SU-DHL-6 (cell line): ENCODE measurements around the gene ZRANB3.
"Not testable (repeated sequence)": the region's sequence is repeated elsewhere in the genome, so short reads cannot be mapped to it uniquely, and the experiment has no call there.

Experiments used
- H2AFZ ChIP-seq: fragments of 200-600 bp; sonication (generic); 2 replicates; pipeline ENCODE4 v1.6.1; 2014; ENCODE audit warnings: low read depth, mild to moderate bottlenecking, moderate library complexity, mixed read lengths, antibody characterized with exemption, low read length; ENCODE audit not compliant: severe bottlenecking
- H3F3A ChIP-seq: fragments of 200-600 bp; shearing (Covaris generic); 2 replicates; pipeline ENCODE4 v1.6.0; 2016; ENCODE audit warnings: antibody characterized with exemption, mild to moderate bottlenecking; ENCODE audit not compliant: insufficient read depth
- H3K27ac ChIP-seq: fragments of 200-600 bp; sonication (generic); 2 replicates; pipeline ENCODE4 v1.5.1; 2016; ENCODE audit warnings: low read depth, mild to moderate bottlenecking, low read length, moderate library complexity, mixed read lengths
- H3K27me3 ChIP-seq: fragments of 200-600 bp; sonication (generic), shearing (Covaris generic); 2 replicates; pipeline ENCODE4 v1.6.0; 2014; ENCODE audit warnings: mild to moderate bottlenecking, low read length
- H3K36me3 ChIP-seq: fragments of 200-600 bp; sonication (generic); 2 replicates; pipeline ENCODE4 v1.6.1; 2014; ENCODE audit warnings: mild to moderate bottlenecking, low read length, mixed read lengths
- H3K4me2 ChIP-seq: fragments of 300-600, 200-600 bp; shearing (Covaris generic), sonication (generic); 2 replicates; pipeline ENCODE4 v1.6.0; 2014; ENCODE audit warnings: low read length, low read depth, mild to moderate bottlenecking; ENCODE audit not compliant: poor library complexity, severe bottlenecking
- H3K4me3 ChIP-seq: fragments of 200-600 bp; sonication (generic); 2 replicates; pipeline ENCODE4 v1.5.1; 2014; ENCODE audit warnings: antibody characterized with exemption, low read length, mild to moderate bottlenecking, mixed read lengths; ENCODE audit not compliant: insufficient read depth, poor library complexity, severe bottlenecking
- H3K79me2 ChIP-seq: fragments of 200-600 bp; sonication (generic); 2 replicates; pipeline ENCODE4 v1.6.1; 2014; ENCODE audit warnings: mild to moderate bottlenecking, low read length, moderate library complexity; ENCODE audit not compliant: insufficient read depth
- H3K9ac ChIP-seq: fragments of 200-600 bp; sonication (generic); 2 replicates; pipeline ENCODE4 v1.7.0; 2014; ENCODE audit warnings: mild to moderate bottlenecking, low read length
- H3K9me2 ChIP-seq: fragments of 200-600 bp; sonication (generic); replicated peaks from 2 replicates; pipeline ENCODE4 v1.6.1; 2014; ENCODE audit warnings: low read length; ENCODE audit not compliant: insufficient read depth
- H3K9me3 ChIP-seq: fragments of 200-600 bp; sonication (generic); 2 replicates; pipeline ENCODE4 v1.6.1; 2014; ENCODE audit warnings: low read length, mixed read lengths; ENCODE audit not compliant: insufficient read depth
- H4K20me1 ChIP-seq: fragments of 200-600 bp; sonication (generic); 2 replicates; pipeline ENCODE4 v1.6.1; 2014; ENCODE audit warnings: low read depth, mild to moderate bottlenecking, antibody characterized with exemption, low read length, moderate library complexity, mixed read lengths
- EZH2phosphoT487 ChIP-seq: fragments of 200-600 bp; sonication (generic), shearing (Covaris generic); conservative IDR thresholded peaks from 2 replicates; pipeline ENCODE4 v1.6.1; 2018; ENCODE audit warnings: mild to moderate bottlenecking, antibody characterized with exemption, low read length, moderate library complexity, mixed read lengths
- TF ChIP-seq, protein P1 (sequence below): fragments of 200-600 bp; sonication (generic); IDR thresholded peaks from one replicate; pipeline ENCODE4 v1.5.1; 2017; ENCODE audit warnings: antibody characterized with exemption, mild to moderate bottlenecking, low read length, moderate library complexity; ENCODE audit not compliant: insufficient read depth, poor library complexity, severe bottlenecking

ZRANB3 gene

DNA sequence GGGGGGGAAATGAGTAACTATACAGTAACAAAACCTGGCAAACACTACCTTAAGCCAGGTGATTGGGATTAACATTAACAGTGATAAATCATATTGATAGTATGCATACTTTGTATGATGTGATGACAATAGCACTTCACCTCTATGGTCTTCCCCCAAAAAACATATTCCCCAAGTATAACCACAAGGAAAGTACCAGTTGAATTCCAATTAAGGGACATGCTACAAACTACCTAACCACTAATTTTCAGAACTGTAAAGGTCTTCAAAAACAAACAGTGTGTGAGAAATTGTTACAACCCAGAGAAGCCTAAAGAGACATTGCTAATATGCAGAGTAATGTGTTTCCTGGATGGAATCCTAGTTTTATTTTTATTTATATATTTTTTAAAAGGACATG lies 152.4 kb downstream of the ZRANB3 start:
- no peaks in the 10 kb centered on the region for H4K20me1 ChIP-seq

DNA sequence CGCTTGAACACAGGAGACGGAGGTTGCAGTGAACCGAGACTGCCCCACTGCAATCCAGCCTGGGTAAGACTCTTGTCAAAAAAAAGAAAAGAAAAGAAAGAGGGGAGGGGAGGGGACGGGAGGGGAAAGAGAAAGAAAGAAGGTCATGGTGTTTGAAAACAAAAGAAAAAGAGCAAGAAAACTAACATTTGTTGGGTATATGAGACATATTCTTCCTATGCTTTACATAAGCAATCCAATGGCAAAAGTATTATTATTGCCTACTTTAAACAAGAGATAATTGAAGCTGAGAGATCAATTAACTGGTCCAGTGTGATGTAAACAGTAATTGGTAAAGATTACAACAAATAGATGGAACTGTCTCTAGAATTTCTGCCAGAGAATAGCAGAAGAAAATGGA lies 157.3 kb downstream of the ZRANB3 start:
- H3K9me2 ChIP-seq, result no peaks in the 10 kb centered on the region
- TF ChIP-seq, protein P1, sequence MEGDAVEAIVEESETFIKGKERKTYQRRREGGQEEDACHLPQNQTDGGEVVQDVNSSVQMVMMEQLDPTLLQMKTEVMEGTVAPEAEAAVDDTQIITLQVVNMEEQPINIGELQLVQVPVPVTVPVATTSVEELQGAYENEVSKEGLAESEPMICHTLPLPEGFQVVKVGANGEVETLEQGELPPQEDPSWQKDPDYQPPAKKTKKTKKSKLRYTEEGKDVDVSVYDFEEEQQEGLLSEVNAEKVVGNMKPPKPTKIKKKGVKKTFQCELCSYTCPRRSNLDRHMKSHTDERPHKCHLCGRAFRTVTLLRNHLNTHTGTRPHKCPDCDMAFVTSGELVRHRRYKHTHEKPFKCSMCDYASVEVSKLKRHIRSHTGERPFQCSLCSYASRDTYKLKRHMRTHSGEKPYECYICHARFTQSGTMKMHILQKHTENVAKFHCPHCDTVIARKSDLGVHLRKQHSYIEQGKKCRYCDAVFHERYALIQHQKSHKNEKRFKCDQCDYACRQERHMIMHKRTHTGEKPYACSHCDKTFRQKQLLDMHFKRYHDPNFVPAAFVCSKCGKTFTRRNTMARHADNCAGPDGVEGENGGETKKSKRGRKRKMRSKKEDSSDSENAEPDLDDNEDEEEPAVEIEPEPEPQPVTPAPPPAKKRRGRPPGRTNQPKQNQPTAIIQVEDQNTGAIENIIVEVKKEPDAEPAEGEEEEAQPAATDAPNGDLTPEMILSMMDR, result no peak
- no peak for TF ChIP-seq EZH2phosphoT487
- H3F3A ChIP-seq, result 0 out of 2 replicates have a peak, but pooled peaks cover 6% of the 10 kb centered on the region
- H3K4me3 ChIP-seq, result no peak overlapping the region
- H3K4me2 ChIP-seq, result no peak overlapping the region
- H2AFZ ChIP-seq, result no peak overlapping the region
- no peaks in the 10 kb centered on the region for H3K9me3 ChIP-seq
- H3K27me3 ChIP-seq, result no peaks in the 10 kb centered on the region
- H3K79me2 ChIP-seq, result no peaks in the 10 kb centered on the region
- H3K9ac ChIP-seq, result no peak overlapping the region
- H4K20me1 ChIP-seq, result no peaks in the 10 kb centered on the region
- no peak overlapping the region for H3K27ac ChIP-seq
- no peaks in the 10 kb centered on the region for H3K36me3 ChIP-seq

More for the DNA sequence above, 152.4 kb downstream of the ZRANB3 start:
- Histone ChIP-seq H3F3A (no peaks in the 10 kb centered on the region), H3K36me3 (no peaks in the 10 kb centered on the region), H3K79me2 (no peaks in the 10 kb centered on the region), H3K9me3 (no peaks in the 10 kb centered on the region), H3K27me3 (no peaks in the 10 kb centered on the region), H3K9ac (no peak overlapping the region), H3K4me3 (no peak overlapping the region), H3K4me2 (no peak overlapping the region), H3K27ac (no peak overlapping the region), H2AFZ (no peak overlapping the region), H3K9me2 (no peaks in the 10 kb centered on the region)
- TF ChIP-seq, protein P1, result no peak
- no peak for TF ChIP-seq EZH2phosphoT487

DNA sequence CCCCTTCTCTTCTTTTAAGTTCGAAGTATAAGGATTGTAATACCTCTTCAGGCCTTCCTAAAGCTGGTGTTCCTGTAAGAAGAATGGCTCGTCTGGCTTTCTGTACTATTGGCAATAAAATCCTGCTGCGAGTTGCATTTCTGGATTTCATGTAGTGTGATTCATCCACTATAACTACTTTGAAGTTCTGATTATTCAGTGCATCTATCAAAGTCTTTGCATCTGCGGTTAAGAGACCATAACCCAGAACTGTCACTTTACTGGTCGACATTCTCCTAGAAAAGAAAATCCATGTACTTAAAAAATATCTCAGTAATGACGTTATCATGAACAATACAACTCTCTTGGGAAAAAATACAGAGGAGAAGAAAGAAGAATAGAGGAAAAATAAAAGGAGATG lies 181.1 kb downstream of the ZRANB3 start:
- Histone ChIP-seq H3K27me3 (no peaks in the 10 kb centered on the region), H4K20me1 (no peaks in the 10 kb centered on the region), H2AFZ (no peak overlapping the region), H3K9ac (no peak overlapping the region), H3K9me3 (no peaks in the 10 kb centered on the region), H3K27ac (no peak overlapping the region), H3K9me2 (no peaks in the 10 kb centered on the region), H3K4me3 (no peak overlapping the region), H3K36me3 (peaks cover 12% of the 10 kb centered on the region), H3K4me2 (no peak overlapping the region), H3F3A (no peaks in the 10 kb centered on the region), H3K79me2 (no peaks in the 10 kb centered on the region)
- no peak for TF ChIP-seq EZH2phosphoT487
- TF ChIP-seq, protein P1, result no peak

DNA sequence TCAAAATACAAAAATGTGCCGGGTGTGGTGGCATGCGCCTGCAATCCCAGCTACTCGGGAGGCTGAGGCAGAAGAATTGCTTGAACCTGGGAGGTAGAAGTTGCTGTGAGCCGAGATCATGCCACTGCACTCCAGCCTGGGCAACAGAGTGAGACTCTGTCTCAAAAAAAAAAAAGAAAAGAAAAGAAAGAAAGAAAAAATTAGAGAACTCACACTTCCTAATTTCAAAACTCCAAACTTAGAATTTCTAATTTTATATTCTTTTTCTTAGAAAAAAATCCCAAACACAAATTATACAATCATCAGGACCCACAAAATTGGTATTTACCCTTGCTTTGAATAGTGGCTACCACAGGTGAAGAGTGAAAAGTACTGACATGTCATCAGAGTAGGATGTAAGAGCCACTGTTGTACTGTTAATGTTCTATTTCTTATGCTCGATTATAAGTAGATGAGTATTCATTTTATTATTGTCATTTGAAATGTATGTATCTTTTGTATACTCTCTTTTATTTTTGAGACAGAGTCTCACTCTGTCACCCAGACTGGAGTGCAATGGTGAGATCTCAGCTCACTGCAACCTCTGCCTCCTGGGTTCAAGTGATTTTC lies 182.8 kb downstream of the ZRANB3 start:
- H3K9me2 ChIP-seq, H3K79me2 ChIP-seq, H3K4me3 ChIP-seq, H3F3A ChIP-seq, H3K9me3 ChIP-seq, H4K20me1 ChIP-seq, H3K27ac ChIP-seq, H3K9ac ChIP-seq, H2AFZ ChIP-seq, H3K4me2 ChIP-seq, H3K27me3 ChIP-seq: not testable (repeated sequence)
- peaks cover 12% of the 10 kb centered on the region for H3K36me3 ChIP-seq
